Natural killer cell (primary cell): Measurements from ENCODE around the gene HABP2. TPM values are rescaled to one million over a fixed set of nuclear protein-coding genes. Genes with fewer than 3 reads are reported as not detected.

Source experiments
- ATAC-seq, 3 donors: fragments of 150-1000 bp in 2 of 3; fragments of 200-7000 bp in 1 of 3; cut with Tn5 transposase; 1 replicate in 1 of 3; 2 replicates in 2 of 3; pipeline ENCODE4 v1.10.0; 2021; ENCODE audit warnings: mild to moderate bottlenecking in 2 of 3, moderate library complexity in 2 of 3
- DNase-seq, 2 donors: peaks; one replicate each; pipeline versions ENCODE4 v3.0.0 to v3.0.0-alpha.2; 2013 to 2021; ENCODE audit warnings: mixed read lengths in 1 of 2
- H3K27ac ChIP-seq: one replicate; pipeline ENCODE4 v1.5.1; 2013; ENCODE audit warnings: mild to moderate bottlenecking, low read length
- H3K27me3 ChIP-seq: one replicate; pipeline ENCODE4 v1.6.1; 2013; ENCODE audit warnings: low read length; ENCODE audit not compliant: control insufficient read depth, insufficient read depth
- H3K36me3 ChIP-seq: one replicate; pipeline ENCODE4 v1.6.1; 2013; ENCODE audit warnings: low read length; ENCODE audit not compliant: control insufficient read depth, insufficient read depth
- H3K4me1 ChIP-seq: one replicate; pipeline ENCODE4 v1.6.1; 2013; ENCODE audit warnings: low read length; ENCODE audit not compliant: control insufficient read depth, insufficient read depth
- H3K4me3 ChIP-seq: one replicate; pipeline ENCODE4 v1.5.1; 2013; ENCODE audit warnings: low read length
- H3K9me3 ChIP-seq: one replicate; pipeline ENCODE4 v1.6.1; 2013; ENCODE audit warnings: low read length; ENCODE audit not compliant: control insufficient read depth, insufficient read depth
- H3K27ac Mint-ChIP-seq, 2 donors: one replicate each; pipeline ENCODE4 v1.8.0; 2022; ENCODE audit warnings: mild to moderate bottlenecking in 2 of 2, mixed read lengths in 2 of 2, moderate library complexity in 1 of 2
- H3K27me3 Mint-ChIP-seq, 2 donors: one replicate each; pipeline ENCODE4 v1.8.0; 2022; ENCODE audit warnings: low read depth in 2 of 2, mixed read lengths in 2 of 2
- H3K36me3 Mint-ChIP-seq: one replicate; pipeline ENCODE4 v1.8.0; 2022; ENCODE audit warnings: mixed read lengths
- H3K4me1 Mint-ChIP-seq, 2 donors: one replicate each; pipeline ENCODE4 v1.8.0; 2022; ENCODE audit warnings: mixed read lengths in 2 of 2
- H3K4me3 Mint-ChIP-seq: one replicate; pipeline ENCODE4 v1.8.0; 2022; ENCODE audit warnings: mild to moderate bottlenecking, moderate library complexity, mixed read lengths
- H3K9me3 Mint-ChIP-seq, 2 donors: one replicate each; pipeline ENCODE4 v1.8.0; 2022; ENCODE audit warnings: mixed read lengths in 2 of 2
- CTCF ChIP-seq: fragments of 200-600 bp; IDR thresholded peaks from one replicate; pipeline ENCODE4 v1.8.0; 2022; ENCODE audit warnings: antibody characterized with exemption
- WGBS: methylation state at CpG from one replicate; pipeline ENCODE4 v1.1.7; 2013; ENCODE audit warnings: missing lambda C conversion rate; ENCODE audit not compliant: insufficient coverage; 5-methylcytosine and 5-hydroxymethylcytosine counted together
- intact Hi-C: fragments of 100-400 bp; cut with micrococcal nuclease; formaldehyde crosslinking; loops from one replicate; pipeline ENCODE4 v1.14.2; 2022
- total RNA-seq, 4 donors: library from RNA; stranded (reverse); fragments of 120-200 nt in 1 of 4; gene quantifications; one replicate each; pipeline versions ENCODE4 v1.2.3 to v1.2.4, GENCODE V29; 2013 to 2022

HABP2 gene
- total RNA-seq, 3 donors from 2014 or later (not counting 1 experiment from before 2014, with no cell fraction given) = not detected

DNA sequence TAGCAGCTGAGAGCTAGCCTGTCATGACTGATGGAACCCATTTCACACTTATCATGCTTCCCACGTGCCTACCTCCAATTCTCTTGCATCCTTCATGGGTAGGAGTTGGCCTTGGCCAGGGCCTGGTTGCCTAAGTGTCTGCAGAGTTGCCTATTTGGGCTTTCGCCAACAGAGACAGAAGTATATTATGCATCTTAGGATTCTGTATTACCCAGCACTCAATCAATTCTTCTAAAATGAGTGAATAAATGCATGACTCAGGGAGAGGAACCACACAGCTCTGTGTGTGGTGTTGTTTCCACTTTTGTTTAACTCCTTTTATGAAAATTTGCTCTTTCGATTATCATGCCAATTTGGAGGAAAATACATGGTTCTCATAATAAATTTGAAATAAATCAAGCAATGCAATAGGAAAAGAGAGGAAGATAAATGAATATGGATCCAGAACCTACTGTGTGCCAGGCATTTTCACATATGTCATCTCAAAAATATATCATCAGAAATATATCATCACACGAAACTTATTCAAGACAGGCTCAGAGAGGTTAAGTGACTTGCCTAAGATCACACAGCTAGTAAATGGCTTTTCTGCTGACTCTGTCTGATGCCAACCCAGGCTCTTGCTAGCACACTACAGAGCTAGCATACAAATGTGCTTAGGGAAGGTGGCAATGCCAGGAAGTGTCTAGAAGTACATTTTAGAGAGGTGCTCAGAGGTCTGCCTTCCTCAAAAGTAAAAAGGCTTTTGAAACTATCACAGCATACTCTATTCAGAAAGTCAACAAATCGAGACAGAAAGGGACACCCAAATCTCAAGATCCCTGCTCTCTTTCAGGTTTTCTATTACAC is 9.5 kb upstream of the HABP2 start:
- intact Hi-C loops = no loop called here
- H3K9me3 ChIP-seq = no peaks in the 10 kb centered on the region
- Mint-ChIP-seq H3K9me3 (no peaks in the 10 kb centered on the region), H3K27me3 (peaks cover 0 to 5% of the 10 kb centered on the region in 2 donors), H3K4me3 (no peak overlapping the region), H3K36me3 (no peaks in the 10 kb centered on the region), H3K27ac (no peak overlapping the region), H3K4me1 (no peaks in the 10 kb centered on the region)
- H3K27ac ChIP-seq = no peak overlapping the region
- H3K36me3 ChIP-seq = no peaks in the 10 kb centered on the region
- H3K4me3 ChIP-seq = no peak overlapping the region
- H3K4me1 ChIP-seq = no peaks in the 10 kb centered on the region
- no peak for TF ChIP-seq CTCF
- H3K27me3 ChIP-seq = no peaks in the 10 kb centered on the region
- DNase-seq (no peak), ATAC-seq (no peak)
- 68% methylated on average over 2 of the region's 5 CpGs for WGBS

- Histone ChIP-seq H3K36me3 (no peaks in the 10 kb centered on the region), H3K4me1 (no peaks in the 10 kb centered on the region), H3K27ac (no peak overlapping the region), H3K4me3 (no peak overlapping the region), H3K9me3 (no peaks in the 10 kb centered on the region), H3K27me3 (no peaks in the 10 kb centered on the region)
- TF ChIP-seq CTCF = no peak
- Mint-ChIP-seq H3K27ac (no peak overlapping the region), H3K9me3 (no peaks in the 10 kb centered on the region), H3K4me1 (no peaks in the 10 kb centered on the region), H3K4me3 (no peak overlapping the region), H3K36me3 (no peaks in the 10 kb centered on the region), H3K27me3 (peaks cover 0 to 7% of the 10 kb centered on the region in 2 donors)
- DNase-seq (no peak), ATAC-seq (no peak)
- intact Hi-C loops = no loop called here
- WGBS = 96% methylated on average over 1 of the region's 1 CpG
These were observed 8.5 kb upstream of the HABP2 start for GRCh38 chr10:113544392-113544791.

DNA sequence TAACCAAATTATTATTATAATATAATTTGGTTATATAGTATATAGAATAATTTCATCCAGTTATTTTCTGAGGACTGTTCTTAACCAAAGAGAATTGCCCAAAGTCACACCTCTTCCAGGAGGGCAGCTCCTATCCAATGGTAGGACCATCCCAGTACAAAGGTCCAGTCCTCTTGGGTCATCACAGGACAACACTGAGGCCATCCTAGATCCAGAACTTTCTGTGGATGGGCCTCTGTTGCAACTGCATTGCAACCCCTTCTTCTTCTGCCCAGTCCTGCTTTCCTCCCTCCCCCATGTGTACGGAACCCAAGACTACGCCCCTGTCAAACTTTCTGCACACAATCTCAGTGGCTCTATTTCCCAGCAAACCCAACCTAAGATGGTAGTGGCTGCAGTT is 5.4 kb upstream of the HABP2 start:
- Mint-ChIP-seq H3K9me3 (no peaks in the 10 kb centered on the region), H3K4me3 (no peak overlapping the region), H3K4me1 (no peaks in the 10 kb centered on the region), H3K27ac (no peak overlapping the region), H3K27me3 (peaks cover 0 to 11% of the 10 kb centered on the region in 2 donors), H3K36me3 (no peaks in the 10 kb centered on the region)
- no peaks in the 10 kb centered on the region for H3K36me3 ChIP-seq
- no peak overlapping the region for H3K27ac ChIP-seq
- 100% methylated on average over 1 of the region's 2 CpGs for WGBS
- no peak for TF ChIP-seq CTCF
- H3K4me1 ChIP-seq = no peaks in the 10 kb centered on the region
- DNase-seq (no peak), ATAC-seq (no peak)
- no peaks in the 10 kb centered on the region for H3K9me3 ChIP-seq
- intact Hi-C loops = no loop called here
- no peaks in the 10 kb centered on the region for H3K27me3 ChIP-seq
- H3K4me3 ChIP-seq = no peak overlapping the region

DNA sequence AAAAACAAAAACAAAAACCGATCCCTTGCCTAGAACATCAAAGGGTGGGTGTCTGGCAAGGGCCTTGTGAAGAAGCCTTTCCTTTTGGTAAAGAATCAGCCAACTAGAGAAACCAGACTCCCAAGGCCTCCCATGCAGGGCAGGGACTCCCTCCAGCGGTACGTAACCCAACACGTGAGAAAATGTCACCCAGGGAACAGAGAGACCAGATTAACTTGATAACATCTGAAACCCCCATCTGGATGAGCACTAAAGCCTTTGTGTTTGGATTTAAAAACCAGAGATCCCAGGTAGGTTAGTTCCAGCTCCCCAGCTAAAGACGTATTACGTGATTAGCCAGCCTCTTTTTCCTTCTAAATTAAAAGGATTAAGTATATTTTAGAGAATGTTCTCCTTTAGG is 3.0 kb upstream of the HABP2 start:
- no peak overlapping the region for H3K27ac ChIP-seq

More for the DNA sequence above, 3.0 kb upstream of the HABP2 start:
- H3K4me1 Mint-ChIP-seq = no peaks in the 10 kb centered on the region
- ATAC-seq = no peak
- H3K36me3 Mint-ChIP-seq = no peaks in the 10 kb centered on the region
- intact Hi-C loops = no loop called here
- peaks cover 7 to 19% of the 10 kb centered on the region in 2 donors for H3K27me3 Mint-ChIP-seq
- no peak overlapping the region for H3K27ac Mint-ChIP-seq
- H3K9me3 ChIP-seq = no peaks in the 10 kb centered on the region
- H3K36me3 ChIP-seq = no peaks in the 10 kb centered on the region
- no peak overlapping the region for H3K4me3 ChIP-seq
- TF ChIP-seq CTCF = no peak
- no peak overlapping the region for H3K4me3 Mint-ChIP-seq
- 89% methylated on average over 4 of the region's 6 CpGs for WGBS
- H3K27me3 ChIP-seq = no peaks in the 10 kb centered on the region
- no peak for DNase-seq
- no peaks in the 10 kb centered on the region for H3K4me1 ChIP-seq
- no peaks in the 10 kb centered on the region for H3K9me3 Mint-ChIP-seq
